HG03354 (cell line): ENCODE results near the gene RPH3AL.
"Not testable (repeated sequence)": the region's sequence is repeated elsewhere in the genome, so short reads cannot be mapped to it uniquely, and the experiment has no call there.

Source experiments
- ATAC-seq: cut with Tn5 transposase; IDR thresholded peaks from one replicate; pipeline ENCODE4 v1.9.1; 2021; ENCODE audit warnings: mild to moderate bottlenecking; ENCODE audit not compliant: unreplicated experiment, poor library complexity, severe bottlenecking

Gene RPH3AL

GRCh38 chr17:381516-381915 is 28.9 kb upstream of the RPH3AL start:
- ATAC-seq, result no peak

- no peak for ATAC-seq
Observed at GRCh38 chr17:379531-380465, 27.2 kb upstream of the RPH3AL start.

DNA sequence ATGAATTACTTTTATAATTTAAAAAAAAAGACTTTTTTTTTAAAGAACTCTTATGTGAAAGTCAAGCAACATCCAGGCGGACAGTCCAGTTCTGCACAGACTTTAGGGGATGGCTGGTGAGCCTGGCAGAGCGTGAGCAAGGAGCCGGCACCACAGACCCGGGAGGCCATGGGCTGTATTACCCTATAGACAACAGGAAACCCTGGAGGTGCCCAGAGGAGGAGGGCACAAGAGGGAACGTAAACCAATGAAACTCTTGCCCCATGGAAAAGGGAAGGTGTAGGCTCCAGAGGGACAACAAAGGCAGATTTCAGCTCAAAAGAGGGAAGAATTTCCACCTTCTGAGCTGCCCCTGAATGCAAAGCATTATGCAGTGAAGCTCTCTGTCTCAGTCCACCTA is 25.5 kb upstream of the RPH3AL start:
- no peak for ATAC-seq

DNA sequence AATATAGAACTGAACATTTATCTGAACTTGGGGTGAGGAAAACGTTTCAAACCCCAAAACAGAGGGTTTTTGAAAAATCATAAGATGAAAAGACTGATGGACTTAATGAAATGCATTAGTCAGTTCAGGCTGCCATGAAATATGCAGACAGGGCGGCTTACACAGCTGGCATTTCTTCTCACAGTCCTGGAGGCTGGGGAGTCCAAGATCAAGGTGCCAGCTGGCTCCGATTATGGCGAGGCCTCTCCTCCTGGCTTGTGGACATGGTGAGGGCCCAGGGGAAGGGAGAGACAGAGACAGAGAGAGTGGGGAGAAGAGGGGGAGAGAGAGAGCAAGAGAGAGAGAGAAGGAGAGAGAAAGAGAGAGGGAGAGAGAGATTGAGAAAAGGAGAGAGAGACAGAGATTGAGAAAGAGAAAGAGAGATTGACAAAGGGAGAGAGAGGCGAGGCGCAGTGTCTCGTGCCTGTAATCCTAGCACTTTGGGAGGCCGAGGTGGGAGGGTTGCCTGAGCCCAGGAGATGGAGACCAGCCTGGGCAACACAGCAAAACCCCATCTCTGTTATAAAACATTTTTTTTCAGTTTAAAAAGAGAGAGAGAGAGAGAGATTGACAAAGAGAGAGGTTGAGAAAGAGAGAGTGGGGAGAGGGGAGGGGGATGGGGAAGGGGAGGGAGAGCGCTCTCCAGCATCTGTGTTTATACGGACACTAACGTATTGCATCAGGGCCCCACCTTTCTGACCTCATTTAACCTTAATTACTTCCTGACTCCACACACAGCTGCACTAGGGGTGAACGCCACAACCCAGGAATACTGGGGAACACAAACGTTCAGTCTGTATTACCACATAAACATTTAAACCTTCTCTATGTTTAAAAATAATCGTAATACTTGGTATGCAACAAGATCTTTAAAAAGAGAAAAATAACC is 24.6 kb upstream of the RPH3AL start:
- no peak for ATAC-seq

GRCh38 chr17:373613-374230 is 21.1 kb upstream of the RPH3AL start:
- no peak for ATAC-seq

GRCh38 chr17:372157-373152 is 19.8 kb upstream of the RPH3AL start:
- ATAC-seq, result no peak

DNA sequence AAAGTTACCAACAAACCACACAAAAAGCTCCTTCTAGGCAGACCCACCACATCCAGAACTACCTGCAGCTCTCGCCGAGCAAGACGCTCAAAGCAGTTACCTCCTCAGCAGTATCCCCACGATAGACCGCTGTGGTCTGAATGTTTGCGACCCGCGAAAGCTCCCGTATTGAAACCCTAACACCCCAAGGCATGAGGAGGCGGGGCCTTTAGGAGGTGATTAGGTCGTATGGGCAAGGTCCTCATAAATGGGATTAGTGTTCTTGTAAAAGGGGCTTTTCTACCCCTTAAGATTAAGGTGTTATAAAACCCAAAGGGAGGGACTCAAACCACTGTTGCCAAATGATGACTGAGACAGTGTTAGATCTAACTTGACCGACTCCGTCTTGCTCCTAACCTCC is 19.0 kb upstream of the RPH3AL start:
- no peak for ATAC-seq

DNA sequence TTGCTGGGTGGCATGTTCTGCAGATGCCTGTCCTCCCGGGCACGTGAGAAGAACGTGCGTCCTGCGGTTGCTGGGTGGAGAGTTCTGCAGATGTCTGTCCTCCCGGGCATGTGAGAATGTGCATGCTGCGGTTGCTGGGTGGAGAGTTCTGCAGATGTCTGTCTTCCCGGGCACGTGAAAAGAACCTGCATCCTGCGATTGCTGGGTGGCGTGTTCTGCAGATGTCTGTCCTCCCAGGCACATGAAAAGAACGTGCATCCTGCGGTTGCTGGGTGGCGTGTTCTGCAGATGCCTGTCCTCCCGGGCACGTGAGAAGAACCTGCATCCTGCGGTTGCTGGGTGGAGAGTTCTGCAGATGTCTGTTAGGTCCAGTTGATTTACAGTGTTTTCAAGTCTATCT is 15.0 kb upstream of the RPH3AL start:
- ATAC-seq, result not testable (repeated sequence)

DNA sequence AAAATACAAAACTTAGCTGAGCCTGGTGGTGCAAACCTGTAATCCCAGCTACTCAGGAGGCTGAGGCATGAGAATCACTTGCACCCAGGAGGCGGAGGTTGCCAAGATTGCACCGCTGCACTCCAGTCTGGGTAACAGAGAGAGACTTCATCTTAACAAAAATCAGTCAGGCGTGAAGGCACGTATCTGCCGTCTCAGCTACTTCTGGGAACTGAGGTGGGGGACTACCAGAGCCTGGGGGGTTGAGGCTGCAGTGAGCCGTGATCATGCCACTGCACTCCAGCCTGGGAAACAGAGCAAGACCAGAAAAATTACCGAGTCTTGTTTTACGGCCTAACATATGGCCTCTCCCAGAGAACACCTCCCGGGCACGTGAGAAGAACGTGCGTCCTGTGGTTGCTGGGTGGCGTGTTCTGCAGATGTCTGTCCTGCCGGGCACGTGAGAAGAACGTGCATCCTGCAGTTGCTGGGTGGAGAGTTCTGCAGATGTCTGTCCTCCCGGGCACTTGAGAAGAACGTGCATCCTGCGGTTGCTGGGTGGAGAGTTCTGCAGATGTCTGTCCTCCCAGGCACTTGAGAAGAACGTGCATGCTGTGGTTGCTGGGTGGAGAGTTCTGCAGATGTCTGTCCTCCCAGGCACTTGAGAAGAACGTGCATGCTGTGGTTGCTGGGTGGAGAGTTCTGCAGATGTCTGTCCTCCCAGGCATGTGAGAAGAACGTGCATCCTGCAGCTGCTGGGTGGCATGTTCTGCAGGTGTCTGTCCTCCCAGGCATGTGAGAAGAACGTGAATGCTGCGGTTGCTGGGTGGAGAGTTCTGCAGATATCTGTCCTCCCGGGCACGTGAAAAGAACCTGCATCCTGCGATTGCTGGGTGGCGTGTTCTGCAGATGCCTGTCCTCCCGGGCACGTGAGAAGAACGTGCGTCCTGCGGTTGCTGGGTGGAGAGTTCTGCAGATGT is 14.3 kb upstream of the RPH3AL start:
- not testable (repeated sequence) for ATAC-seq

GRCh38 chr17:364766-365165 is 12.2 kb upstream of the RPH3AL start:
- ATAC-seq, result no peak

- ATAC-seq, result no peak
Observed at GRCh38 chr17:364308-364707, 11.7 kb upstream of the RPH3AL start.

- ATAC-seq, result no peak
Observed at GRCh38 chr17:362721-363120, 10.1 kb upstream of the RPH3AL start.

- ATAC-seq, result no peak
Observed at GRCh38 chr17:360092-360750, 7.6 kb upstream of the RPH3AL start.

DNA sequence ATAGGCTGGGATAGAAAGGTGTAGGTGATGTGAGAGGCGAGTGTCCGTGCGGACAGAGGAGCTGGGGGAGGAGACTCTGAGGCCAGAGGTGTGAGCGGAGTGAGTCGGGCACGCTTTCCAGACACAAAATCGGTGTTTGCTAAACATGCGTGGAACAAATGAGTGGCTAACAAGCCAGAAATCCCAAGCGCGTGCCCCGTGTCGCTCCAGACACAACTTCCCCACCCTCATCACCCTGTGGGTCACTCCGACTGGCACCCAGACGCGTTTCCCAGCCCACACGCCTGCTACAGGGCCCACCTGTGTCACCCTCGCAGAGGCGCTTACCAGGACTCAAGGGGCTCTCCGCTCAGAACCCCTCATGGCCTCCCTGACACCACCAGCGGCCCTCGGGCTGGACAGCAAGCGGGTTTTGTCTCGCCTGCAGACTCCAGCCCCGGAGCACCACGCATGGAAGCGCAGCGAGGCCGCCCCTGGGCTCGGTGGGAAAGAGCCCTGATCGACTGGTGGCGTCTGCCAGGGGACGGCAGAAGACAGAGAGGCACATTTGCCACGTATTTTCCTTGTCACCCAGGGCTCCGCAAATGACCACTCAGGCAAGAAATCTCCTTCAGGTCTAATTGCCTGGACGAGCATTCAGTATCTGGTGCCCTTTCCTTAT is 6.0 kb upstream of the RPH3AL start:
- no peak for ATAC-seq

DNA sequence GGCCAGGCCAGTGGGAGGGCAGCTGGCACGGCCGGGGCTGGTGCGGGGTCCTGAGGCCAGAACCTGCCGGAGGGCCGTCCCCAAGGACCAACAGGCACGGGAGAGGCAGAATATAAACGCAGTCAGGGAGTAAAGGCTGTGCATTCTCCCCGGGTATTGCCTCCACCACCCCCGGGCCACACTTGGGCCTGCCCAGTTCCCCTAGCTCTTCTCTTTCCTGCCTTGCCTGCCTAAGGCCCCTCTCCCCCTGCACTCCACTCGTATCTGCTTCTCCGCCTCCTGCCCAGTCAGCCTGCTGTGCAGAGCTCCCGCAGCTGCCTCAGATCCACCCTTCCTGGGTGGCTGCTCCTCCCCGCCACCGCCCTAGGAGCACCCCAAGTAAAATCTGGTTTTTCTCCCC is 5.0 kb upstream of the RPH3AL start:
- no peak for ATAC-seq

DNA sequence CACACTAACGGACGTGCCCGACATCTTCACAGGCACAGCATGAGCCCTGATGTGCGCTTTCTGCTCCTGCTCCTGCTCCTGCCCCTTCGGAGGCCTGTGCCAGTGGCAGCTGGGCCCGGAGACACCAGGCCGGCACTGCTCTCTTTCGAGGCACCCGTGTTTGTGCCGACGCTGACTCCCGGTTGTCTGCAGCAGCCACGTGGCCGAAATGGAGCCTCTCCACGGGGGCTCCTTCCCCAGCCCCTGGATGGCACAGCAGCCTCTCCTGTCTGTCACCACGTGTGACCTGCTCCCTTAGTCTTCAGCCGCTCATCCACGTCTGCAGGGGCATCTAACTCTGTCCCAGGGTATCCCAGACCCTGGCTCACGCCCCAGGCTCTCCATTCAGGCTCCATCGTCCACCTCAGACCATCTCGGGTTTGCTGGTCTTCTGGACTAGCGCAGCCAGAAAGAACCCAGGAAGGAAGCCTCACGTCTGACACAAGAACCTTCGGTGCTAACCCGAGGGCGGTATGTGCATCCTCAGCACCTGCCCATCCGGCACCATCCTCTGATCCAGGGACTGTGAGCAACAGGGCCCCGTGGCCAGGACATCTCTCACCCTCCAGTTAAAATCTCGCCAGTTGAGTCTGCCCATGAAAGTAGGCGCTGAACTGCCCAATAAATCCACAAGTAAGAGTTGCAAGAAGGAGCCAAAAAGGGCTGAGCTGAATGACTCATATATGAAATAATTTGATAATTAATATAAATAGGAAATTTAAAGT is 4.2 kb upstream of the RPH3AL start:
- ATAC-seq, result no peak
